D721Med (cell line): ENCODE results near the gene CYP4A11.
"Not testable (repeated sequence)": the region's sequence is repeated elsewhere in the genome, so short reads cannot be mapped to it uniquely, and the experiment has no call there.

ENCODE experiments used
- DNase-seq: peaks from one replicate; pipeline ENCODE4 v3.0.0; 2011; ENCODE audit warnings: low spot score; ENCODE audit not compliant: insufficient read length
- FAIRE-seq: peaks from 2 replicates; lab custom pipeline; 2011; peaks lifted over from hg19 to GRCh38; lab: Jason Lieb, UNC
- TF ChIP-seq, protein P1 (sequence below): IDR thresholded peaks from 2 replicates; pipeline ENCODE4 v1.5.1; 2012; ENCODE audit warnings: mild to moderate bottlenecking, control low read depth; ENCODE audit not compliant: insufficient read depth; ENCODE audit errors: missing control alignments

Gene CYP4A11

DNA sequence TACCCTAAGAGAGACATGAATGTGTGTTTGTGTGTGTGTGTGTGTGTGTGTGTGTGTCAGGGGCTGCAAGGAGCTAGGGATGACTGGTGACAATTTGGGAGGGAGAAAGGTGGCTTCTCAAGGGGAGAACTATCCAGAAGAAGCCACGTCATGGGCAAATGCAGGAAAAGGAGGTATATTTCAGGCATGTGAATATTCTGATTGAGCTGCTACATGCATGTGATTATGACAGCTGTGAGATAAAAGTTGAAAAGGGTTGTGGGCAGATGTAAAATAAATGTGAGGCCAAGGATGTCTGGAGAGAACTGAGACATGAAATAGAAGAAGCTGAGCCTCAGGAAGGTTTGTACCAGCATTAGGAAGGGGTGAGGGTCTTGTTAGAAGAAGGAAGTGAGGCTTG, 4.5 kb downstream of the CYP4A11 start:
- TF ChIP-seq, protein P1, sequence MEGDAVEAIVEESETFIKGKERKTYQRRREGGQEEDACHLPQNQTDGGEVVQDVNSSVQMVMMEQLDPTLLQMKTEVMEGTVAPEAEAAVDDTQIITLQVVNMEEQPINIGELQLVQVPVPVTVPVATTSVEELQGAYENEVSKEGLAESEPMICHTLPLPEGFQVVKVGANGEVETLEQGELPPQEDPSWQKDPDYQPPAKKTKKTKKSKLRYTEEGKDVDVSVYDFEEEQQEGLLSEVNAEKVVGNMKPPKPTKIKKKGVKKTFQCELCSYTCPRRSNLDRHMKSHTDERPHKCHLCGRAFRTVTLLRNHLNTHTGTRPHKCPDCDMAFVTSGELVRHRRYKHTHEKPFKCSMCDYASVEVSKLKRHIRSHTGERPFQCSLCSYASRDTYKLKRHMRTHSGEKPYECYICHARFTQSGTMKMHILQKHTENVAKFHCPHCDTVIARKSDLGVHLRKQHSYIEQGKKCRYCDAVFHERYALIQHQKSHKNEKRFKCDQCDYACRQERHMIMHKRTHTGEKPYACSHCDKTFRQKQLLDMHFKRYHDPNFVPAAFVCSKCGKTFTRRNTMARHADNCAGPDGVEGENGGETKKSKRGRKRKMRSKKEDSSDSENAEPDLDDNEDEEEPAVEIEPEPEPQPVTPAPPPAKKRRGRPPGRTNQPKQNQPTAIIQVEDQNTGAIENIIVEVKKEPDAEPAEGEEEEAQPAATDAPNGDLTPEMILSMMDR = no peak
- FAIRE-seq = no peak
- no peak for DNase-seq

DNA sequence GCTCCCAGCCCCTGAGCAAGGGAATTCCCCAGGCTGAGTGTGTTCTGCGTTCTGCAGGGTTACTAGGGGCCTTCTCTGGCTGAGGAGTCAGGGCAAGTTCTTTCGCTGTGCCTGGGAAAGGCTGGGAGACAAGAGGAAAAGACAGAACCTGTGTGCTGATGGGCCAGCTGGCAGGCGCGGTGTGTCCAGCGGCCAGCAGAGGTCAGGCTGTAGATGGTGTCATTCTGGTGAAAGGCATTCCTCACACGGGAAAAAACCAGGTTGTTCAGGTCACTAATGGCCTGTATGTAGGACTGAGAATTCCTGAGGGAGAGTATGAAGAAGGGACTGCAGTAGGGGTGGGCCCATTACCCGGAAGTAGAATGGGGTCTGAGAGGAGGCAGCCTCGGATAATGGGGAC, 6.4 kb downstream of the CYP4A11 start:
- DNase-seq, FAIRE-seq: not testable (repeated sequence)

DNA sequence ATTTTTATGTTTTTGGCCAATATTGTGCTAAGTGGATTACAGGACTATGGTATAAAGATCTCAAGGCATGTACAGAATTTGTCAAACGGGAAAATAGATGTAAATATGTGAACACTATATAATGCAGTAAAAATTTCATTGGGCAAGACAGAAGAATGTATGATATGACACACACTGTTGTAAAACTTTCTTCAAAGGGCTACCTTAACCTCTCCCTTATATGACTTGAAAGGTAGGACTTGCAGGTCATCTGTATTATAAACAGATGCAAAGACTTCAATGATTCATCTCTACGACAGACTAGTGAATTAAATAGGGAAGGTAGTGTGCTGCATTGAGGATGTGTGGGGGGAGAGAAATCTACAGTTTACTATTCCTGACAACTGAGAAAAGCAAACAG, 9.3 kb downstream of the CYP4A11 start:
- FAIRE-seq, DNase-seq: not testable (repeated sequence)

DNA sequence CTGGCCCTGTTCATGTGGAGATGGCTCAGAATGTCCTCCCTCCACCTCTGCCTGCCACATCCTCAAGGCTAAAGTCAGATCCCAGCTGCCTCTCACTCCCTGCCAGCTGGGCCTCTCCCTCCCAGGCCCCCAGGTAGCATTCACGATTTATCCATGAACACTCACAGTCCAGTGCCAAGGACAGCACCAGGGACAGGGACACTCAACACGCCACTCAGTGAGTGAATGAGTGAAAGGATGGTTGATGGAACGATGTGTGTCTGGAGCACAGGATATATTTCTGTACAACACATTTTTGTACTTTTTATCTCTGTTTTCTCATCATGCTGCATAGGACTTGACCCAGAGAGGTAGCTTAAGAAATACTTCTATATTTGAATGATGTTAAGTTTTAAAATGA, 10.1 kb downstream of the CYP4A11 start:
- FAIRE-seq (no peak), DNase-seq (no peak)
- TF ChIP-seq, protein P1 = no peak

DNA sequence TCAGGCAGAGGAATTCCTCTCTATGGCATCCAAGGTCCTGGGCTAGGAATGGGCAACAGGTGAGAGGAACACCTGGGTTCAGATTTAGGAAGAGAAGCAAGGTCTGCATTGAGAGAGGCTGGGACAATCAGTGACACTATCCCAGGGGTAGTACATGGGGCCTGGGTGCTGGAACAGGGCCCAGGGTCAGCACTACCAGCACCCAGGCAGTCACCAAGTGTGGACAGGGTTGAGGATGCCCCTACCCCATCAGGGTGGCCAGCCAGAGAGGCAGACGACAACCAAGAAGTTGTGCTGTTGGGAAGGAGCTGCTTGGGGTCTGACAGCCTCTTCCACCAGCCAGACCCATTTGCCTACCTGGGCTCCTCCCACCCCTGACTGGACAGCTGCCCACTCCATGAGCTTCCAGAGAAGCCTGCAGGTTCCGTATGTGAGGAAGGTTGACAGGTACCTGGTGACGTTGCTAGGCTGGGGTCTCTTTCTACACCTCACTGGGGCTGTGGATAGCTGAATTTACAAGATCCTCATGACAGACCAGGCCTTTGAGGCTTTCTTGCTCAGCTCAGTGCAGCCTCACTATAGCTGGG, 13.9 kb downstream of the CYP4A11 start:
- DNase-seq (no peak), FAIRE-seq (no peak)
- TF ChIP-seq, protein P1 = no peak

DNA sequence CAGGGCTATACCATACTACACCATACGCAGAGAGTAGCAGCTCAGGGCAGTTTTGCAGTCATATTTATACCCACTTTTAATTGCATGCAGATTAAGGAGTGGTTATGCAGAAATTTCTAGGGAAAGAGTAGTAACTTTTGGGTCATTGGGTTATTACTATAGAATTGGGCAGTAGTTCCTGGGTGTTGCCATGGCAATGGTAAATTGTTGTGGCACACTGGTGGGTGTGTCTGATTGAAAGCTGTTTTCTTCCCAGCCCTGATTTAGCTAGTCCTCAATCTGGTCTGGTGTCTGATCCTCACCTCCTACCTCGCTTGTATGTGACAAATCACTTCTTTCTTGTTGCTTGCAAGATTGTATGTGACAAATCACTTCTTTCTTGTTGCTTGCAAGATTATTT, 30.5 kb downstream of the CYP4A11 start:
- FAIRE-seq (no peak), DNase-seq (no peak)
- TF ChIP-seq, protein P1 = no peak

DNA sequence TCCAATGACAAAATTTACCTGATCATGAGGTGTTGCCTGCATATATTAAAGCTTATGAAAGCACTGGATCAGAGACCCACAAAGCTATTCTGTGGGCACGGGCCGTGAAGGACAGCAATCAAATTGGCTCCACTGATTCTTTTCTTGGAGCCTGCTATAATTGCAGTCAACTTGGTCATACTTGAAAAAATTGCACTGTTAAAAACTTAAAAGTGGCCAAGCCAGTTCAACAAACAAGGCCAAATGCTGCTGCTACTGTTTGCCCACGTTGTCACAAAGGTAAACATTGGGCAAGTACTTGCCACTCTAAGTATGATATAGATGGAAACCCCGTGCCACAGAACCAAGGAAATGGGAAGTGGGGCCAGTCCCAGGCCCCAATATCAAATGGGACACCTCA, 37.8 kb downstream of the CYP4A11 start:
- TF ChIP-seq, protein P1 = no peak
- no peak for DNase-seq
- no peak for FAIRE-seq

DNA sequence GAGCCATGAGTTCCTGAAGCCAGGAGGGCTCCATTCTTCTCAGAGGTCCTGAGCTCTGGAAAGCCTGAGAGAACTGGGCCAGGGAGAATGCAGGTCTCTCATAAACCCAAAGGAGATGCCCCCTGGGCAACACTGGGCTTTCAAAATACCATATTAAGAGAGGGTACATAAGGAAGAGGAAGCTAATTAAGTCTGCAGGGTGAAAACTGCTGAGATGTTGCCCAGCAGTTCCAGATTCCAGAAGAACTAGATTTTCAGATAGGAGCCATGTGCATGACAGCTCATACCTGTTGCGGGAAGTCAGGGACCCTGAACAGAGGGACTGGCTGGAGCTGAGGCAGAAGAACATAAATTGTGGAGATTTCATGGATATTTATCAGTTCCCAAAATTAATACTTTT, 40.9 kb downstream of the CYP4A11 start:
- no peak for FAIRE-seq
- TF ChIP-seq, protein P1 = no peak
- DNase-seq = no peak

DNA sequence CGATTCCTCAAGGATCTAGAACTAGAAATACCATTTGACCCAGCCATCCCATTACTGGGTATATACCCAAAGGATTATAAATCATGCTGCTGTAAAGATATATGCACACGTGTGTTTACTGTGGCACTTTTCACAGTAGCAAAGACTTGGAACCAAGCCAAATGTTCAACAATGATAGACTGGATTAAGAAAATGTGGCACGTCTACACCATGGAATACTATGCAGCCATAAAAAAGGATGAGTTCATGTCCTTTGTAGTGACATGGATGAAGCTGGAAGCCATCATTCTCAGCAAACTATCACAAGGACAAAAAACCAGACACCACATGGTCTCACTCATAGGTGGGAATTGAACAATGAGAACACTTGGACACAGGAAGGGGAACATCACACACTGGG, 59.6 kb downstream of the CYP4A11 start:
- not testable (repeated sequence) for DNase-seq, FAIRE-seq
